ENCODE measurements around the gene KRTAP2-2.
"Not testable (repeated sequence)": the region's sequence is repeated elsewhere in the genome, so short reads cannot be mapped to it uniquely, and the experiment has no call there.

Gene KRTAP2-2
- long read RNA-seq, donor 1: 0 reads
- long read RNA-seq, donor 2: 0 reads
- long read RNA-seq, donor 3: 0 reads
- long read RNA-seq, donor 4: 0 reads
- long read RNA-seq, donor 5: 0 reads
- long read RNA-seq, donor 6: 0 reads
- long read RNA-seq, donor 7: 0 reads
- long read RNA-seq, donor 8: 0 reads

DNA sequence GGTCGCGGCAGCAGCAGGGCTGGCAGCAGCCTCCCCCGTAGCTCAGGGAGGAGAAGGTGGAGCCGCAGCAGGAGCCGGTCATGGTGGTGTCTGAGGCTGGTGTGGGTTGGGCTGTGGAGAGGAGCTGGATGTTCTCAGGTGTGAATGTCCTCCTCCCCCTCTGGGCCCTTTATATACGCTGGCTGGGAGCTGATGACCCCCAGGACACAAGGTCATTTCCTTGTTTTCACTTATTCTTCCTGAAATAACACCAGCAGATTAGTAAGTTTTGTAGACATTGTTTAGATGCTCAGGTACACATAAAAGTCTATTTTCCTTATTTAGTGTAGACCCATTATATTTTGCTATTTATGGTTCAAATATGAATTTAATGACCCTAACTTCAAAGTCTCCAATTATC is at the start of gene KRTAP2-2:
Gene KRTAP2-2 (minus strand): TSS at position 101 of the 400 bp plus-strand sequence. CDS start 19 bp downstream, at position 82.
- not testable (repeated sequence) for DNase-seq

GRCh38 chr17:41104386-41105038 is 49.5 kb upstream of the KRTAP2-2 start:
- not testable (repeated sequence) for DNase-seq

DNA sequence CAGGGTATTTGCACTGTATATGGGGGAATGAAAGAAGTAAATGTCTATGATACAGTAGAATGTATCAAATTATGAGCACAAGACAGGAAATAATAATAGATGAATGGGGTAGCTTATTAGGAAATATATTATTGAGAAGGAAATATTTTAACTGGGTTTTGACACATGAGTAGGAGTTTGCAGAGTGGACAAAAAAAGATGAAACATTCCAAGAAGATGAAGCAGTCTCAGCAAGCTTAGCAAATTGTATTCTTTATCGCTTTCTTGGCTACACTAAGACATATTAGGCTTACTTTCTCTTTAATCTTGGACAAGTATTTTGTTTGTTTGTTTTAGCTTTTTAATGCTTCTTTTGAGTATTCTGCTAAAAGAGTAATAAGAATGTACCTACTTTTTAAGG is 48.9 kb upstream of the KRTAP2-2 start:
- DNase-seq: no peak

GRCh38 chr17:41101586-41102259 is 46.7 kb upstream of the KRTAP2-2 start, which contains the start of gene KRTAP4-16:
TSS of gene KRTAP4-16 (minus strand) at chr17:41102209. CDS start at chr17:41102209, 0 bp downstream.
- no peak for DNase-seq

DNA sequence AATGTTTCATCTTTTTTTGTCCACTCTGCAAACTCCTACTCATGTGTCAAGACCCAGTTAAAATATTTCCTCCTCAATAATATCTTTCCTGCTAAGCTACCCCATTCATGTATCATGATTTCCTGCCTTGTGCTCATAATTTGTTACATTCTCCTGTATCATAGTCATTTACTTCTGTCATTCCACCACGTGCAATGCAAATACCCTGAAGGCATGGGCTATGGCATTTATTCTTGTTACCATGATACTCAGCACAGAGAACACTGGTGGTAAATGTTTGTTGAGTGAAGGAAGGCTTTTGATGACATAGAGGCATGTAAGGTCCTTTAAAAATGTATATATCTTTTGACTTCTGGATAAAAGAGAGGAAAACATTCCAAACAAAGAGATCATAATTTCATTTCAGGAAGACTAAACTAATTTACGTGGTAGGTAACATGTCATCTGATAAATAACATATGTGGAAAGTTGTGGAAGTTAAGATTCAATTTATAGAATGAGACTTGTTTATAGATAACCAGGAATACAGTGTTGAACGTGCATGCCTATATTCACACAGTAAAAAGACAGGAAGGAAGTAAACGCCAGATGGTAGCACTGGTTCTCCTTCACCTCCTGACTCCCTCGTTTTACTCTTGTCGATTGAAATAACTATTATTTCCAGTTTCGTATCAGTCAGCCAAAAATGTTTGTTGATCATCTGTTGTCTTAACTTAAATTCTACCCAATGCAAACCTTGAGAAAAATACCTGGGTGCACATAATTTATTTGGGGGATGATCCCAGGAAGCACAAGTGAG is 44.9 kb upstream of the KRTAP2-2 start:
- not testable (repeated sequence) for DNase-seq

DNA sequence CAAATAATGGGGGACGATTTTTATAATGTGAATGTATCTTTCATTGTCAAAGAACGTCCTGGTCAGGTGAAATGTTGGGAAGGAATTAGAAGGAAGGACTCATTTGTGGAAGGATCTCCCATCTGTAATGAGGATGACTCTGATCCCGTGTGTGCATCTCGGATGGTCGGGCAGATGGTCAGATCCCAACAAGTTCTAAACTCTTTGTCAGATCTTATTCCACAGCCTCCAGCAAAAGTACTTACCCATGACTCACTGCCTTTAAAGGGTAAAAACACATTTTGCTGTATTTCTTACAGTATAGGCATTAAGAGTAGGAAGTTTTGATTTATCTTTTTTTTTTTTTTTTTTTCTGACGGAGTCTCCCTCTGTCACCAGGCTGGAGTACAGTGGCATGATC is 43.5 kb upstream of the KRTAP2-2 start:
- DNase-seq: no peak

GRCh38 chr17:41098042-41098441 is 43.0 kb upstream of the KRTAP2-2 start, which contains the start of gene KRTAP4-8:
TSS of gene KRTAP4-8 (minus strand) at chr17:41098142. CDS start at chr17:41098084, 58 bp downstream.
- DNase-seq: no peak

- DNase-seq: no peak
Measured at GRCh38 chr17:41096055-41096454, 41.0 kb upstream of the KRTAP2-2 start.

GRCh38 chr17:41088760-41089352 is 33.8 kb upstream of the KRTAP2-2 start:
- not testable (repeated sequence) for DNase-seq

DNA sequence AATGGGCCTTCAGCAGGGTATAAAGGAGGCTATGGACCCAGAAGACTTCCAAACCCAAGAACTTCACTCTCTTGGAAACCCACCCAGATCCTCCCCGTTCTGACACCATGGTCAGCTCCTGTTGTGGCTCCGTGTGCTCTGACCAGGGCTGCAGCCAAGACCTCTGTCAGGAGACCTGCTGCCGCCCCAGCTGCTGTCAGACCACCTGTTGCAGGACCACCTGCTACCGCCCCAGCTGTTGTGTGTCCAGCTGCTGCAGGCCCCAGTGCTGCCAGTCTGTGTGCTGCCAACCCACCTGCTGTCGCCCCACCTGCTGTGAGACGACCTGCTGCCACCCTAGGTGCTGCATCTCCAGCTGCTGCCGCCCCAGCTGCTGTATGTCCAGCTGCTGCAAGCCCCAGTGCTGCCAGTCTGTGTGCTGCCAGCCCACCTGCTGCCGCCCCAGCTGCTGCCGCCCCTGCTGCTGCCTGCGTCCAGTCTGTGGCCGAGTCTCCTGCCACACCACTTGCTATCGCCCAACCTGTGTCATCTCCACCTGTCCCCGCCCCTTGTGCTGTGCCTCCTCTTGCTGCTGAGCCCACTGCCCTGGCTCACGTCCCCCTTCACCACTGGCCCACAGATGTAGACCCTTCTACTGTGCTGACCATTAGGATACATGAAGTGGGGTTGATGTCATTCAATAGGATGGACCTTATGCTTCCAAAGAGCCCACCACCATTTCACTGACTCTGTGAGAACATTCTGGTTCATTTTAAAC is 29.2 kb upstream of the KRTAP2-2 start, which contains the start of gene KRTAP4-7:
Gene KRTAP4-7 (plus strand): TSS at position 51 of the 757 bp plus-strand sequence. CDS start 57 bp downstream, at position 108.
- not testable (repeated sequence) for DNase-seq

DNA sequence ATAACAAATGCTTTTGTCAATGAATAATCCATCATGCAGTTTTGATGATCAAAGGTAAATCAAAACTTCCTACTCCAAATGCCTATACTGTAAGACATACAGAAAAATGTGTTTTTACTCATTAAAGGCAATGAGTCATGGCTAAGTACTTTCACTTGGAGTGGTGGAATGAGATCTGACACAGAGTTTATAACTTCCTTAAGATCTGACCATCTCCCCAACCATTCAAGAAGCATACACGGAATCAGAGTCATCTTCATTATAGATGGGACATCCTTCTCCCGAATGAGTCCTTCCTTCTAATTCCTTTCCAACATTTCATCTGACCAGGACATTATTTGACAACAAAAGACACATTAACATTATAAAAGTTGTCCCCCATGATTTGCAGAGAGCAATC is 28.4 kb upstream of the KRTAP2-2 start:
- DNase-seq: not testable (repeated sequence)

DNA sequence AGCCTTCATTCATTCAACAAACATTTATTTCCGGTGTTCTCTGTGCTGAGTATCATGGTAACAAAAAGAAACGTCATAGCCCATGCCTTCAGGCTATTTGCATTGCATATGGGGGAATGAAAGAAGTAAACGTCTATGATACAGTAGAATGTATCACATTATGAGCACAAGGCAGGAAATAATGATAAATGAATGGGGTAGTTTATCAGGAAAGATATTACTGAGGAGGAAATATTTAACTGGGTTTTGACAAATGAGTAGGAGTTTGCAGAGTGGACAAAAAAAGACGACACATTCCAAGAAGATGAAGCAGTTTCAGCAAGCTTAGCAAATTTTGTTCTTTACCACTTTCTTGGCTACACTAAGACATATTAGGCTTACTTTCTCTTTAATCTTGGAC is 27.6 kb upstream of the KRTAP2-2 start:
- no peak for DNase-seq

DNA sequence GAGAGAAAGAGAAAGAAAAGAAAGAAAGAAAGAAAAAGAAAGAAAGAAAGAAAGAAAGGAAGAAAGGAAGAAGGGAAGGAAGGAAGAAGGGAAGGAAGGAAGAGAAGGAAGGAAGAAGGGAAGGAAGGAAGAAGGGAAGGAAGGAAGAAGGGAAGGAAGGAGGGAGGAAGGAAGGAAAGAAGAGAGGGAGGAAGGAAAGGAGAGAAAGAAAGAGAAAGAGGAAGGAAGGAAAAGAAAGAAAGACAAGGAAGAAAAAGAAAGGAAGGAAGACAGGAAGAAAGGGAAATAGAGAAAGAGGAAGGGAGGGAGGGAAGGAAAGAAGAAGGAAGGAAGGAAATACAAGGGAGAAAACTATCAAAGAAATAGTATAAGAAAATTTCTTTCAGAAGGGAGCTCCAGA is 21.8 kb upstream of the KRTAP2-2 start:
- DNase-seq: no peak

DNA sequence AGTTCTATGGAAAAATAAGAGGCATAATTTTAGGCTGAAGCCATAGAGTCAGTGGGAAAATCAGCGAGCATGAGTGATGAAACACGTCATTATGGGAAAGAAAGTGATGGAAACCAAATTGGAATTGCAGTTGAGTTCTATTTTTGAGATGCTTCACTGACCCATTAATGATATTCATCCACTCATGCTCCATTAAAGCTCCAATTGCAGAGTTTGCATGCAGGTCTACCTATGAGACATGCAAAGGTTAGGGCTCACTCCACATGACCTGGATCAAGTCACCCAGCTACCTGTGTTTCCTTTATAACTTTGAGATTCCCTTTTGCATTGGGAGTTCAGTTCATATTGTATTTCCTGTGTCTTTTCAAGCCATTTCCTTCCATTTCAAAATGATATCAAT is 18.6 kb upstream of the KRTAP2-2 start:
- no peak for DNase-seq

DNA sequence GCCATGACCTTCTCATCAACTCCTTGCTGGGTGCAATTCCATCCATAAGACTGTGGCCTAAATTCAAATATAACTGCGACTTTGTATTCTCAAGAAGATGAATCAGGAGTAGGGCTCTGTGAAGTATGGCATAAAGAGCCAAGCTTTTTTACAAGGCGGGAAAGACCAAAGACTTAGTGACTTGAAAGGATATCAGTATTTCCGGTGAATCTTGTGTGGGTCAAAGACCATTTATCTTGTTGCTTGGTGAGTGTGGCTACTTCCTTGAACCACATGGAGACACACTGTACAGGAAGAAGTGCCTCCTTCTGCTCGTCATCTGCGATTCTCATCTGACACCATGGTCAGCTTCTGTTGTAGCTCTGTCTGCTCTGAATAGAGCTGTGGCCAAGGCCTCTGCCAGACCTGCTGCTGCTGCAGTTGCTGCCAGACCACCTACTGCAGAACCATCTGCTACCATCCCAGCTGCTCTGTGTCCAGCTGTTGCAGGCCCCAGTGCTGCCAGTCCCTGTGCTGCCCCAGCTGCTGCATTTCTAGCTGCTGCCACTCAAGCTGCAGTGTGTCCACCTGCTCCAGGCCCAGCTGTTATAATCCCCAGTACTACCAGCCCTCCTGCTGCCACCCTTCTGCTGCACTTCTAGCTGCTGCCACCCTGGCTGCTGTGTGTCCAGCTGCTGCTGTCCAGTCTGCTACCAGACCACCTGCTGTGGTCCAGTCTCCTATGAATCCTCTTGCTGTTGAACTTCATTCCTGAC is 16.8 kb upstream of the KRTAP2-2 start:
- no peak for DNase-seq

DNA sequence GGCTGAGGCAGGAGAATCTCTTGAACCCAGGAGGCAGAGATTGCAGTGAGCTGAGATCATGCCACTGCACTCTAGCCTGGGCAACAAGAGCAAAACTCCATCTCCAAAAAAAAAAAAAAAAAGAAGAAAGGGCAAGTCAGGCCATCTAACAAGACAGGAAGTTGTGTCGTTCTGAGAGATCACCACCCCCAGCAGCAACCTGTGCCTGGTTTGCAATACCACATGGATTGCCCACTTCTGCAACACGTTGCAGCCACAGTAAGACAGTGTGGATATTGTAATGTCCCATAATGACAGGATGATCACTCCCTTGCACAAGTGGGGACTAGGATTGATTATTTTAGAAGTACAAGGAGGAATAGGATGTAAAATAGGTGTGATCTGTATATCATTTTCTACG is 14.0 kb upstream of the KRTAP2-2 start:
- DNase-seq: no peak

GRCh38 chr17:41067281-41067680 is 12.3 kb upstream of the KRTAP2-2 start:
- DNase-seq: no peak

DNA sequence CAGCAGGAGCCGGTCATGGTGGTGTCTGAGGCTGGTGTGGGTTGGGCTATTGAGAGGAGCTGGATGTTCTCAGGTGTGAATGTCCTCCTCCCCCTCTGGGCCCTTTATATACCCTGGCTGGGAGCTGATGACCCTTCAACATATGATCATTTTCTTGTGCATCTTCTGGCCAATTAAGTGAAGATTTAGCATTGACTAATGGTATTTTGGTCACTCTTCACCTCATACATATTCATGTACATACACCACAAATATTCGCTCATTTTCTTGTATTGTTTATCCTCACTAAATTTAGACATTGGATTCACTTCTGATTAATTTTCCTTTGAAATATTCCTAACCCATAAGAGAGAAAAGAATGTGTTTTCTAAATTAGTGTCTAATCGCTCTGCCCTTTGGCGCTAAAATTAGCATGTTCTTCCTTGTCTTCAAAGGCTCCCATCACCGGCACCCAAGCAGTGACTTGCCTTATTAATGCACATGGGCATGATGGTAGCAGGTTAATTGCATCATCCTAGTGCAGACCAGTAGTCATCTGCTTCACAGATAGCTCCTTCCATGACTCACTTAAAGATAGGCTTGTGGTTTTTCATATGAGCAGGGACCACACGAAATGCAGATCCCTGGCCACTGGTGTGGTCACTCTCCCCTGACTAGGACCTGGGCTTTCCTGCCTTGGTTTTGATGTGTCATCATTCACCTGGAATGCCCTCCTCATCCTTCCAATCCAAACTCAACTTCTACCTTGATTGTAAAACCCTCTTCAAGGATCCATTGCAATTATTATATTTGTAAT is 11.0 kb upstream of the KRTAP2-2 start, which contains the start of gene KRTAP2-4:
Gene KRTAP2-4 (minus strand): TSS at position 51 of the 796 bp plus-strand sequence. CDS start 34 bp downstream, at position 17.
- DNase-seq: no peak

DNA sequence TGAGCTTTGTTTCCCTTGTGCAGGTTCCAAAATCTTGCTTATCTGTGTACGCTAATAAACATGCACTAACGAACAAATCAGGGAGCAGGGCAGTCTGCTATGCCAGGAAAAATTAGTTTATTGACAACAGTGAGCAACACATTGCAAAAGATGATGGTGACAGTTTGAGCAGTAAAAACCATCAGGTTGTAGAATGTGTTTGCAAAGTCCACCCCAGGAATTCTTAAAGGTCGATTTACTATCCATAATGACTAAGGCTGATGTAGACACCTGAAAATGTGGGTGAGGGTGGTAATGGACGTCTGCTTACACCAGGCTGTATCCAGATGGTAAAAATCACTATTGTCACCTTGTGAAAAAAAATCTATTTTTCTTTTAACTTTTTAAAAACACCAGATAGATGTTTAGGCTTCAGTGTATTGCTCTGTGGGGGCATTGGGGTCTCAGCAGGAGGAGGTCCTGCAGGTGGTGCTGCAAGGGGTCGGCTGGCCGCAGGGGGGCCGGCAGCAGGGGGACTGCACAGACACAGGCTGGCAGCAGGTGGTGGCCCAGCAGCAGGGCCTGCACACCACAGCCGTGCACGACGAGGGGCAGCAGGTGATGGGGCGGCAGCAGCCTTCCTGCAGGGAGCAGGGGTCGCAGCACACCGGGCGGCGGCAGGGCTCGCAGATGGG is 10.1 kb upstream of the KRTAP2-2 start:
- not testable (repeated sequence) for DNase-seq
